HL-60 (cell line): ENCODE data around the gene RAB40B.

Source experiments
- DNase-seq, 2 experiments: peaks; one replicate each; pipeline ENCODE4 v3.0.0-alpha.2; 2010 to 2020; ENCODE audit warnings: low read depth in 1 of 2, low spot score in 1 of 2
- H3K27ac ChIP-seq: fragments of 250-450 bp; sonication (Bioruptor Pico); replicated peaks from 2 replicates; pipeline ENCODE4 v1.5.1; 2020; ENCODE audit warnings: mild to moderate bottlenecking, moderate library complexity
- H3K27me3 ChIP-seq: fragments of 250-450 bp; sonication (Bioruptor Pico); 2 replicates; pipeline ENCODE4 v1.5.1; 2021; ENCODE audit warnings: mild to moderate bottlenecking, moderate library complexity; ENCODE audit not compliant: insufficient read depth, poor library complexity, severe bottlenecking
- H3K4me3 ChIP-seq: replicated peaks from 2 replicates; pipeline ENCODE4 v1.5.1; 2011; ENCODE audit warnings: mild to moderate bottlenecking, control low read depth, low read length; ENCODE audit not compliant: insufficient read depth
- CTCF ChIP-seq: IDR thresholded peaks from one replicate; pipeline ENCODE4 v1.5.1; 2011; ENCODE audit warnings: low read length, control low read depth, inconsistent platforms; ENCODE audit not compliant: insufficient read depth
- GABPA ChIP-seq: IDR thresholded peaks from 2 replicates; pipeline ENCODE4 v1.6.1; 2012; ENCODE audit warnings: low read depth
- POLR2AphosphoS5 ChIP-seq: IDR thresholded peaks from 2 replicates; pipeline ENCODE4 v1.6.1; 2012; ENCODE audit warnings: low read depth
- REST ChIP-seq: IDR thresholded peaks from 2 replicates; pipeline ENCODE4 v1.6.1; 2012; ENCODE audit warnings: low read depth; ENCODE audit not compliant: insufficient replicate concordance
- SPI1 ChIP-seq: IDR thresholded peaks from 2 replicates; pipeline ENCODE4 v1.6.1; 2012; ENCODE audit warnings: low read depth, mild to moderate bottlenecking, borderline replicate concordance

The RAB40B gene

GRCh38 chr17:82681547-82681946 lies 17.0 kb downstream of the RAB40B start:
- DNase-seq = no peak

GRCh38 chr17:82679586-82680465 lies 18.7 kb downstream of the RAB40B start:
- Histone ChIP-seq H3K27ac (no peak overlapping the region), H3K27me3 (no peaks in the 10 kb centered on the region), H3K4me3 (no peak overlapping the region)
- no peak for DNase-seq
- TF ChIP-seq POLR2AphosphoS5 = no peak
- no peak for TF ChIP-seq SPI1
- TF ChIP-seq GABPA = no peak
- no peak for TF ChIP-seq CTCF
- TF ChIP-seq REST = no peak

More at GRCh38 chr17:82681547-82681946, 17.0 kb downstream of the RAB40B start:
- Histone ChIP-seq H3K4me3 (no peak overlapping the region), H3K27ac (no peak overlapping the region), H3K27me3 (no peaks in the 10 kb centered on the region)
- no peak for TF ChIP-seq GABPA

GRCh38 chr17:82678265-82678891 lies 20.1 kb downstream of the RAB40B start:
- Histone ChIP-seq H3K27ac (no peak overlapping the region), H3K4me3 (no peak overlapping the region), H3K27me3 (no peaks in the 10 kb centered on the region)
- no peak for DNase-seq
- TF ChIP-seq REST (no peak), POLR2AphosphoS5 (no peak), GABPA (no peak), SPI1 (no peak), CTCF (no peak)

GRCh38 chr17:82677353-82677925 lies 21.1 kb downstream of the RAB40B start:
- Histone ChIP-seq H3K27me3 (no peaks in the 10 kb centered on the region), H3K27ac (no peak overlapping the region), H3K4me3 (no peak overlapping the region)
- DNase-seq = no peak
- TF ChIP-seq POLR2AphosphoS5 (no peak), REST (no peak), SPI1 (no peak), GABPA (no peak), CTCF (no peak)
